ENCODE measurements around the gene TNP2. TPM values are rescaled to one million over a fixed set of nuclear protein-coding genes. Genes with fewer than 3 reads are reported as not detected.
A peak's percentile ranks its signal among the peaks of the same experiment; 100 is the strongest.

TNP2 gene
- total and polyA plus RNA-seq, 12 donors = not detected

- DNase-seq = no peak
- Histone ChIP-seq H3K27ac (no peak overlapping the region), H3K4me3 (no peak overlapping the region), H3K4me1 (replicated peaks in 1 of 2) (peaks cover 0 to 6% of the 10 kb centered on the region in 2 donors), H3K27me3 (no peaks in the 10 kb centered on the region), H3K36me3 (replicated peaks in 1 of 2) (no peaks in the 10 kb centered on the region), H3K9me3 (replicated peaks in 1 of 3) (no peaks in the 10 kb centered on the region)
- 71 to 77% (median 73%) methylated on average over 7 of the region's 7 CpGs for WGBS, 4 donors
- intact Hi-C loops (cut with DNase I) = no loop called here
- TF ChIP-seq POLR2A (IDR thresholded peaks at IDR 0.05) (no peak), CTCF (IDR thresholded peaks at IDR 0.05) (no peak)
These were observed 38.0 kb upstream of the TNP2 start for GRCh38 chr16:11306997-11307638.

- Histone ChIP-seq H3K9me3 (replicated peaks in 1 of 3) (no peaks in the 10 kb centered on the region), H3K4me1 (replicated peaks in 1 of 2) (peaks cover 0 to 3% of the 10 kb centered on the region in 2 donors), H3K27me3 (no peaks in the 10 kb centered on the region), H3K27ac (no peak overlapping the region), H3K4me3 (no peak overlapping the region), H3K36me3 (replicated peaks in 1 of 2) (no peaks in the 10 kb centered on the region)
- TF ChIP-seq CTCF (IDR thresholded peaks at IDR 0.05) = no peak
- no peak for TF ChIP-seq POLR2A (IDR thresholded peaks at IDR 0.05)
- intact Hi-C loops (cut with DNase I) = no loop called here
- WGBS, 4 donors = 91 to 96% (median 93%) methylated on average over 8 of the region's 8 CpGs
- DNase-seq = no peak
These were observed 37.3 kb upstream of the TNP2 start for GRCh38 chr16:11306381-11306780.

GRCh38 chr16:11303405-11304138 lies 34.4 kb upstream of the TNP2 start:
- no peaks in the 10 kb centered on the region for H3K4me1 ChIP-seq (replicated peaks in 1 of 2)
- no peaks in the 10 kb centered on the region for H3K27me3 ChIP-seq
- H3K27ac ChIP-seq = no peak overlapping the region
- H3K36me3 ChIP-seq (replicated peaks in 1 of 2) = no peaks in the 10 kb centered on the region
- intact Hi-C loops (cut with DNase I) = no loop called here
- TF ChIP-seq POLR2A (IDR thresholded peaks at IDR 0.05) = no peak
- TF ChIP-seq CTCF (IDR thresholded peaks at IDR 0.05) = no peak
- no peaks in the 10 kb centered on the region for H3K9me3 ChIP-seq (replicated peaks in 1 of 3)
- DNase-seq = peak in 3 of 7 donors; percentile 29 to 50 (median 36)
- H3K4me3 ChIP-seq = no peak overlapping the region
- 58 to 68% (median 65%) methylated on average over 18 of the region's 18 CpGs for WGBS, 4 donors

GRCh38 chr16:11302977-11303376 lies 33.9 kb upstream of the TNP2 start:
- Histone ChIP-seq H3K27me3 (no peaks in the 10 kb centered on the region), H3K4me3 (no peak overlapping the region), H3K27ac (no peak overlapping the region), H3K9me3 (replicated peaks in 1 of 3) (no peaks in the 10 kb centered on the region), H3K36me3 (replicated peaks in 1 of 2) (no peaks in the 10 kb centered on the region), H3K4me1 (replicated peaks in 1 of 2) (no peaks in the 10 kb centered on the region)
- 79 to 89% (median 83%) methylated on average over 4 of the region's 4 CpGs for WGBS, 4 donors
- no peak for DNase-seq
- no peak for TF ChIP-seq CTCF (IDR thresholded peaks at IDR 0.05)
- TF ChIP-seq POLR2A (IDR thresholded peaks at IDR 0.05) = no peak
- intact Hi-C loops (cut with DNase I) = no loop called here
